ENCODE data around the gene PITRM1. TPM values are rescaled to one million over a fixed set of nuclear protein-coding genes. Genes with fewer than 3 reads are reported as not detected.

PITRM1 gene
- total RNA-seq, 1 donor from 2014 or later = 60.2 TPM

DNA sequence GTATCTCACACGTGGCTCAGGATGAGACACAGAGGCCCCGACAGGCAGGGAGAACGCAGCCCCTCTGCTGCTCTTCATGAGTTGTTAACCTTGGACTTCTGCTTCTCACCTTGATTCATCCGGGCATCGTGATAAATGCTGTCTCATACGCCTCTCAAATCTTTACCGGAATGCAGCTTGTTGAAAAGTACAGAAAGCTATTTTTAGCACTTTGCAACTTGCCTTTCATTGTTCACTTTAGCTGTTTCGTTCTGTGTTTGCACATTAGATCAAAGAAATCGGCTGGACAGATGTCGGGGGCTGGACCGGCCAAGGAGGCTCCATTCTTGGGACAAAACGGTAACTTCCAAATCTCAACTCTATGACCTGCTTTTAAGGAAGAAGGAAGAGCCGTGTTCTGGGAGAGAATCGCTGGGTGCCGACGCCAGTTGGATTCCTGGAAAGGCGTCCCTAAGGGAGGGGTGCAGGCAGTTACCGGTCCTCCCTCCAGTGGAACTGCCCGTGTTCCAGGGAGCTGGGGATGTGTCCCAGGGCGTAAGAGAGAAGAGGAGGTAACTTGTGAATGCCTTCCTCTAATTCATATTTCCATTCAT lies 56.0 kb downstream of the PITRM1 start:
- ATAC-seq = peak; percentile 28 to 74
- no peak for DNase-seq
- peaks cover 34% of the 10 kb centered on the region for H3K36me3 ChIP-seq
- TF ChIP-seq, protein P1, sequence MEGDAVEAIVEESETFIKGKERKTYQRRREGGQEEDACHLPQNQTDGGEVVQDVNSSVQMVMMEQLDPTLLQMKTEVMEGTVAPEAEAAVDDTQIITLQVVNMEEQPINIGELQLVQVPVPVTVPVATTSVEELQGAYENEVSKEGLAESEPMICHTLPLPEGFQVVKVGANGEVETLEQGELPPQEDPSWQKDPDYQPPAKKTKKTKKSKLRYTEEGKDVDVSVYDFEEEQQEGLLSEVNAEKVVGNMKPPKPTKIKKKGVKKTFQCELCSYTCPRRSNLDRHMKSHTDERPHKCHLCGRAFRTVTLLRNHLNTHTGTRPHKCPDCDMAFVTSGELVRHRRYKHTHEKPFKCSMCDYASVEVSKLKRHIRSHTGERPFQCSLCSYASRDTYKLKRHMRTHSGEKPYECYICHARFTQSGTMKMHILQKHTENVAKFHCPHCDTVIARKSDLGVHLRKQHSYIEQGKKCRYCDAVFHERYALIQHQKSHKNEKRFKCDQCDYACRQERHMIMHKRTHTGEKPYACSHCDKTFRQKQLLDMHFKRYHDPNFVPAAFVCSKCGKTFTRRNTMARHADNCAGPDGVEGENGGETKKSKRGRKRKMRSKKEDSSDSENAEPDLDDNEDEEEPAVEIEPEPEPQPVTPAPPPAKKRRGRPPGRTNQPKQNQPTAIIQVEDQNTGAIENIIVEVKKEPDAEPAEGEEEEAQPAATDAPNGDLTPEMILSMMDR (IDR thresholded peaks at IDR 0.05) = no peak
- H3K27ac ChIP-seq = no peak overlapping the region
- H3K27me3 ChIP-seq (ENCODE audit: low read depth) = no peaks in the 10 kb centered on the region
- no peaks in the 10 kb centered on the region for H3K4me1 ChIP-seq
- intact Hi-C loops (cut with DNase I) = no loop called here
- H3K4me3 ChIP-seq = no peak overlapping the region
- no peaks in the 10 kb centered on the region for H3K9me3 ChIP-seq

- DNase-seq (no peak), ATAC-seq (no peak)
- Histone ChIP-seq H3K27ac (no peak overlapping the region), H3K36me3 (peaks cover 34% of the 10 kb centered on the region), H3K4me3 (no peak overlapping the region), H3K4me1 (no peaks in the 10 kb centered on the region), H3K9me3 (no peaks in the 10 kb centered on the region), H3K27me3 (ENCODE audit: low read depth) (no peaks in the 10 kb centered on the region)
- intact Hi-C loops (cut with DNase I) = no loop called here
- TF ChIP-seq, protein P1 (IDR thresholded peaks at IDR 0.05) = no peak
Measured at GRCh38 chr10:3115685-3116084, 56.9 kb downstream of the PITRM1 start.

- H3K27ac ChIP-seq = no peak overlapping the region
- ATAC-seq = no peak
- peaks cover 39% of the 10 kb centered on the region for H3K36me3 ChIP-seq
- TF ChIP-seq, protein P1 (IDR thresholded peaks at IDR 0.05) = no peak
- H3K4me3 ChIP-seq = no peak overlapping the region
- DNase-seq = no peak
- intact Hi-C loops (cut with DNase I) = no loop called here
- no peaks in the 10 kb centered on the region for H3K27me3 ChIP-seq (ENCODE audit: low read depth)
- no peaks in the 10 kb centered on the region for H3K4me1 ChIP-seq
- H3K9me3 ChIP-seq = no peaks in the 10 kb centered on the region
Measured at GRCh38 chr10:3113343-3113720, 59.2 kb downstream of the PITRM1 start.

DNA sequence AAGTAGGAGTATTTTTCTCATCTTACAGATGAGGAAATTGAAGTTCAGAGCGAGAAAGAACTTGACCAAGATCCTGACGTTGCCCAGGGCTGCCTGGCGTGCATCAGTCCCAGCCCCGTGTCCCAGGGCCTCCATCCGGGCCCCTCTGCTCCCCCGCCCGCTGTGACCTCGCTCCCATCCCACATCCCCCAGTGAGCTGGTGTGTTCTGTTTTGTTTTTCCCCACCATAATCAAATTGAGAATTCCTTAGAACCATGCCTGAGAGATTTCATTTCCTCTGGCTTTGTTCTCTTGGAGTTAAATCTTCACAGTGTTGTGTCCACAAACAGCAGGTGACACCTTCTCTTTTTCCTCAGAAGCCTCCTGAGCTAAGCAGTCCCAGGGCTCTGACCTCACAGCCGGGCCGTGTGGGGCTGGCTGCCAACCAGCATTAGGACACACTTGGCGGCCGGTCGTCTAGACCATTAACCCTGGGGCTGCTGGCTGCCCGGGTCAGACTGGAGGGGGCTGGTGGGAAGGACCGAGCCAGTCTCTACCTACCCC lies 60.9 kb downstream of the PITRM1 start:
- TF ChIP-seq, protein P1 (IDR thresholded peaks at IDR 0.05) = no peak
- Histone ChIP-seq H3K4me3 (no peak overlapping the region), H3K4me1 (no peaks in the 10 kb centered on the region), H3K9me3 (no peaks in the 10 kb centered on the region), H3K36me3 (peaks cover 29% of the 10 kb centered on the region), H3K27ac (no peak overlapping the region), H3K27me3 (ENCODE audit: low read depth) (no peaks in the 10 kb centered on the region)
- ATAC-seq = no peak
- no peak for DNase-seq
- intact Hi-C loops (cut with DNase I) = no loop called here

DNA sequence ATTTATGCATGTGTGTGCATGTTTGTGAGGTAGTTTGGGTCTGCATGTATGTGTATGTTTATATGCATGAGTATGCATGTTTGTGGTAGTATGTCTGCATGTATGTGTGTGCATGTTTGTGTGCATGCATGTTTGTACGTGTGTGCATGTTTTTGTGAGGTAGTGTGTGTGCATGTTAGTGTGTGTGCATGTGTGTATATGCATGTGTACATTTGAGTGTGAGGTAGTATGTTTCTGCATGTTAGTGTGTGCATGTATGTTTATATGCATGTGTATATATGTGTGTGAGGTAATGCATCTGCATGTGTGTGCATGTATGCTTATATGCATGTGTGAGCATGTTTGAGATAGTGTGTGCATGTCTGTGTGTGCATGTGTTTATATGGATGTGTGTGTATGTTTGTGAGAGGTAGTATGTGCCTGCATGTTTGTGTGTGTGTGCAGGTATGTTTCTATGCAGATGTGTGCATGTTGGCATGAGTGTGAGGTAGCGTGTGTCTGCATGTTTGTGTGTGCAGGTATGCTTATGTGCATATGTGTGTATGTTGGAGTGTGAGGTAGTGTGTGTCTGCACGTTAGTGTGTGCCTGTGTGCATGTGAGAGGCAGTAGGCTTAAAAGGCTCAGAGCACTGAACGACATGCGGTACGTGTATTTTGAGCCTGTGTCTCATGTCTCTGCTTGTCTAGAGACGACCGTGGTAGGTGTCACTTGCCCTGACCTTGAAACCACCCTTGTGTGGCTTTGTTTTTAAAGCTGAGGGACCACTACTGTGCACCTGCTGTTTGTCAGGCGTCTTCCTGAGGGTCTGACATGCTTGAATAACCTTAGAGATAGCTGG lies 61.6 kb downstream of the PITRM1 start:
- Histone ChIP-seq H3K36me3 (peaks cover 23% of the 10 kb centered on the region), H3K27me3 (ENCODE audit: low read depth) (no peaks in the 10 kb centered on the region), H3K4me3 (no peak overlapping the region), H3K27ac (no peak overlapping the region), H3K4me1 (no peaks in the 10 kb centered on the region), H3K9me3 (no peaks in the 10 kb centered on the region)
- no peak for DNase-seq
- ATAC-seq = no peak
- intact Hi-C loops (cut with DNase I) = no loop called here
- TF ChIP-seq, protein P1 (IDR thresholded peaks at IDR 0.05) = no peak

Data from lower lobe of right lung (tissue), 2 donors.